SK-N-SH (cell line): ENCODE measurements around the gene ACTR6.

Source experiments
- EP300 ChIP-seq, 2 experiments: IDR thresholded peaks; 2 replicates each; pipeline versions ENCODE4 v1.4.0 to v1.6.1; 2012; ENCODE audit warnings: borderline replicate concordance in 1 of 2, low read depth in 1 of 2, low read length in 1 of 2
- EZH2phosphoT487 ChIP-seq: fragments of 200-600 bp; sonication (generic); IDR thresholded peaks from 2 replicates; pipeline ENCODE4 v1.6.1; 2017; ENCODE audit warnings: low read depth, mixed run types, mild to moderate bottlenecking, antibody characterized with exemption, moderate library complexity, borderline replicate concordance
- FOXM1 ChIP-seq: IDR thresholded peaks from 2 replicates; pipeline ENCODE4 v1.4.0; 2012; ENCODE audit warnings: low read depth, mild to moderate bottlenecking
- GABPA ChIP-seq: IDR thresholded peaks from 2 replicates; pipeline ENCODE4 v1.4.0; 2012; ENCODE audit warnings: low read depth, mild to moderate bottlenecking
- POLR2AphosphoS5 ChIP-seq: IDR thresholded peaks from 2 replicates; pipeline ENCODE4 v1.6.1; 2012; ENCODE audit warnings: low read depth, low read length
- YY1 ChIP-seq: IDR thresholded peaks from 2 replicates; pipeline ENCODE4 v1.4.0; 2012; ENCODE audit warnings: low read depth, mild to moderate bottlenecking
- TF ChIP-seq, protein P1 (sequence below): fragments of 200-600 bp; sonication (generic); IDR thresholded peaks from 2 replicates; pipeline ENCODE4 v1.6.1; 2017; ENCODE audit warnings: antibody characterized with exemption, mild to moderate bottlenecking, moderate library complexity

DNA sequence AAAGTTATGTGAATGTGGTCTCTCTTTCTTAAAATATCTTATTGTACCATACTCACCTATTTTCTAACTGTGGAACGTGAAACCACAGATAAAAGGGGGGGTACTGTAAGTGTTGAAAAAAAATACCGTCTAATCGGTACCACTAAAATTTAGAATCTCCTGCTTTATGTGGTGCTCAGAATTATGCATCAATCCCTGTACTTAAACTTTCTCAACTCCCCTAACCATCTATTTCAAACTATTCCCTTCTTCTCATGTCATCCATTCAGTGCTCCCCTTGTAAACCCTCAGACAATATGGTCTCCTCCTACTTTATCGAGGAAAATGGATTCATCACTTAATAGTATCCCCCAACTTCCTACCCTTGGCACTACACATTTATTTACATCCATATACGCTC, 42.5 kb downstream of the ACTR6 start:
- TF ChIP-seq, protein P1, sequence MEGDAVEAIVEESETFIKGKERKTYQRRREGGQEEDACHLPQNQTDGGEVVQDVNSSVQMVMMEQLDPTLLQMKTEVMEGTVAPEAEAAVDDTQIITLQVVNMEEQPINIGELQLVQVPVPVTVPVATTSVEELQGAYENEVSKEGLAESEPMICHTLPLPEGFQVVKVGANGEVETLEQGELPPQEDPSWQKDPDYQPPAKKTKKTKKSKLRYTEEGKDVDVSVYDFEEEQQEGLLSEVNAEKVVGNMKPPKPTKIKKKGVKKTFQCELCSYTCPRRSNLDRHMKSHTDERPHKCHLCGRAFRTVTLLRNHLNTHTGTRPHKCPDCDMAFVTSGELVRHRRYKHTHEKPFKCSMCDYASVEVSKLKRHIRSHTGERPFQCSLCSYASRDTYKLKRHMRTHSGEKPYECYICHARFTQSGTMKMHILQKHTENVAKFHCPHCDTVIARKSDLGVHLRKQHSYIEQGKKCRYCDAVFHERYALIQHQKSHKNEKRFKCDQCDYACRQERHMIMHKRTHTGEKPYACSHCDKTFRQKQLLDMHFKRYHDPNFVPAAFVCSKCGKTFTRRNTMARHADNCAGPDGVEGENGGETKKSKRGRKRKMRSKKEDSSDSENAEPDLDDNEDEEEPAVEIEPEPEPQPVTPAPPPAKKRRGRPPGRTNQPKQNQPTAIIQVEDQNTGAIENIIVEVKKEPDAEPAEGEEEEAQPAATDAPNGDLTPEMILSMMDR = no peak
- TF ChIP-seq FOXM1 (no peak), EP300 (IDR thresholded peaks at IDR 0.05; ENCODE audit: borderline replicate concordance in 1 of 2, low read depth in 1 of 2, low read length in 1 of 2) (no peak), EZH2phosphoT487 (no peak), POLR2AphosphoS5 (no peak), GABPA (no peak), YY1 (no peak)
